SH-SY5Y (cell line): ENCODE data around the gene AXIN1.

ENCODE experiments used
- GATA2 ChIP-seq: IDR thresholded peaks from 2 replicates; pipeline ENCODE4 v1.6.1; 2011; ENCODE audit warnings: mild to moderate bottlenecking, low read depth, low read length
- GATA3 ChIP-seq: IDR thresholded peaks from 2 replicates; pipeline ENCODE4 v1.6.1; 2011; ENCODE audit warnings: low read depth, mild to moderate bottlenecking, low read length, moderate library complexity

AXIN1 gene

DNA sequence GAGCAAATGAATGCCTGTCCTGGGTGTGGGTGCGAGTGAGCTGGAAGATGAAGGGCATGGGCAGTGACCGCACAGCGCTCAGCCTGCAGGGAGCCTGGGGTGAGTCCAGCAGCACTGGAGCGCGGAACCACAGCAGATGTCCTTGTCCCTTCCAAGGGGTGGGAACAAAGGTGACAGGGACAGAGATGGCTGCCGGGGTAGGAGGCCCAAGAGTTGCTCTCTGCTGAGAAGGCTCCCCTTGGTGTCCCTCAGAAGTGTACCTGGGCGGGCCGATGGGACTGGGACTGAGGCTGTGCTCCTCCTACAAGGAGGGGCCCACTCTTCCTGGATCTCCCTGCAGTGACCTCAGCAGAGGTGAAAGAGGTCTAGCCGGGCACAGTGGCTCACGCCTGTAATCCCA is 36.8 kb upstream of the AXIN1 start:
- TF ChIP-seq GATA2, result no peak
- no peak for TF ChIP-seq GATA3

DNA sequence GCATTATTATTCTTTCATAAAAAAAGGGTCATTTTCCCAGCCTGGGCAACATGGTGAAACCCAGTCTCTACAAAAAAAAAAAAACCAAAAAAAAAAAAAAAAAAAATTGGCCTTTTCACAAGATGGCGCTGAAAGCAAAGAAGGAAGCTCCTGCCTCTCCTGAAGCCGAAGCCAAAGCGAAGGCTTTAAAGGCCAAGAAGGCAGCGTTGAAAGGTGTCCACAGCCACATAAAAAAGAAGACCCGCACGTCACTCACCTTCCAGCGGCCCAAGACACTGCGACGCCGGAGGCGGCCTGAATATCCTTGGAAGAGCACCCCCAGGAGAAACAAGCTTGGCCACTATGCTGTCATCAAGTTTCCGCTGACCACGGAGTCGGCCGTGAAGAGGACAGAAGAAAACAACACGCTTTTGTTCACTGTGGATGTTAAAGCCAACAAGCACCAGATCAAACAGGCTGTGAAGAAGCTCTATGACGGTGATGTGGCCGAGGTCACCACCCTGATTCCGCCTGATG is 34.2 kb upstream of the AXIN1 start:
- TF ChIP-seq GATA3 (no peak), GATA2 (no peak)

DNA sequence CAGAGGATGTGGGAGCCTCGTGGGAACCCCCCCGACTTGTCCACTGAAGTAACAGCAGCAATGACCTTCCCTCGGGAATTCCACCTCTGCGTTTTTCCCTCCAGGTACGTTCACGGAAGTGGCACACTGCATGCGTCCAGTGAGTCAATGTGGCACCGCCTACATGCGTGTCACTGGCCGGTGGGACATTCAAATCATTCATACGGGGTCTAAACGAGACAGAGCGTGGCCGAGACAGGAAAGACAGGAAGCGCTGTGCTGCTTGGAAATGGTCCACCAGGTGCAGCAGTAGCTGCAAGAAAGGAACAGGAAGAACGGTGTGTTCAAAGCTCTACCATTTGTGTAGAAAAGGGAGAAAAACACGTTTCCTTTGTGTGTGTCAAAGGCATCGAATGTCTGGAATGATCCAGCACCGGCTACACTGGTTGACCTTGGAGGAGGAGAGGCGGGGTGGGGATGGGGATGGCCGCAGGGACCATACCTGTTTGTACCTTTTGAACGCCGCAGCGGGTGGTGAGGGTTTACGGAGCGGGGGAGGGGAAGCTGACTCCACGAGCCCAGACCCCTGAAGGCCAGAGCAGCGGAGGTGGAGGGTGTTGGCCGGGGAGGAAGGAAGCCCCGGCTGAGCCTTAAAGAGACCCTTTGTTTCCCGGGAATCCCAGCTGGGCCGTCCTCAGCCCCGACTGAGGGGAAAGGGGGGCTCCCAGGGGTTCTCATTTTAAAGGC is 31.0 kb upstream of the AXIN1 start:
- no peak for TF ChIP-seq GATA3
- no peak for TF ChIP-seq GATA2

DNA sequence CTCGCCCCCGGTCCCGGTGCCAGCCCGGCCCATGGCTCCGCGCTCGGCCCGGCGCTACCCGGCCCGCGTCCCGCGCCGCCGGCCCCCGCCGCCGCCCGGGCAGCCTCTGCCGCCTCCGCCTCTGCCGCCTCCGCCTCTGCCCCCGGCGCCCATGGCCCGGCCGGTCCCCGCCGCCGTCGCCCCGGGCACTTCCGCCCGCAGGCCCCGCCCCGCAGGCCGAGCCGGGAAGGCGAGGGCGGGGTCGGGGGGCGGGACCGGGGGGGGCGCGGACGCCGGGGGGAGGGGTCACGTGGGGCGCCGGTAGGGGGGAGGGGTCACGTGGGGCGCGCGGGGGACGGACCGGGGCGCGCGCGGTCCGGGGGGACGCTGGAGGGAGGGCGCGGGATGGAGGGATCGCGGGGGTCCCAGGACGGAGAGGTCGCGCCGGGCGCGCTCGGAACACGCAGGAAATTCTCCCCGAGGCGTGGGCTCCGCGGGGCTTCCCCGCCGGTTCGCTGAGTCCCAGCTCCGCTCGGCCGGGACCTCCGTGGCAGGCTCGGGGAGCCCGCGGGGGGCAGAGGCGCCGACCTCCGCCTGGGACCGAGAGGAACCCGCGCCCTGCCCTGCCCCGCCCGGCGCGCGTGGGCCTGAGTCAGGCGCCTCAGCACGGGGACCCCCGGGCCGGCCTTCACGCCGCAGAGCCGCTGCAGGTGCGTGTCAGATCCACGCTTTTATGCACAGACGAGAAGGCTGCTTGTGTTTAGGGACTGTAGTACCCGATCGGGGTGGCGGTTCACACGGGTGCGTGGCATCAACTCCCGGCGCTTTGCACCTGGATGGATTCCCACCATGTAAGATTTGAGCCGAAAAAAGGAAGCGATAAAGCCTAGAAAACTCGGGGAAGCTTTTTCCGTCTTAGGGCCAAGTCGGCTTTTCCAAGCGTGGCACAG is 29.5 kb upstream of the AXIN1 start, which contains the start of gene PGAP6:
PGAP6 (minus strand) TSS at position 190 of the 929 bp plus-strand sequence; CDS start at position 33, 157 bp downstream.
- TF ChIP-seq GATA3, result no peak
- no peak for TF ChIP-seq GATA2

DNA sequence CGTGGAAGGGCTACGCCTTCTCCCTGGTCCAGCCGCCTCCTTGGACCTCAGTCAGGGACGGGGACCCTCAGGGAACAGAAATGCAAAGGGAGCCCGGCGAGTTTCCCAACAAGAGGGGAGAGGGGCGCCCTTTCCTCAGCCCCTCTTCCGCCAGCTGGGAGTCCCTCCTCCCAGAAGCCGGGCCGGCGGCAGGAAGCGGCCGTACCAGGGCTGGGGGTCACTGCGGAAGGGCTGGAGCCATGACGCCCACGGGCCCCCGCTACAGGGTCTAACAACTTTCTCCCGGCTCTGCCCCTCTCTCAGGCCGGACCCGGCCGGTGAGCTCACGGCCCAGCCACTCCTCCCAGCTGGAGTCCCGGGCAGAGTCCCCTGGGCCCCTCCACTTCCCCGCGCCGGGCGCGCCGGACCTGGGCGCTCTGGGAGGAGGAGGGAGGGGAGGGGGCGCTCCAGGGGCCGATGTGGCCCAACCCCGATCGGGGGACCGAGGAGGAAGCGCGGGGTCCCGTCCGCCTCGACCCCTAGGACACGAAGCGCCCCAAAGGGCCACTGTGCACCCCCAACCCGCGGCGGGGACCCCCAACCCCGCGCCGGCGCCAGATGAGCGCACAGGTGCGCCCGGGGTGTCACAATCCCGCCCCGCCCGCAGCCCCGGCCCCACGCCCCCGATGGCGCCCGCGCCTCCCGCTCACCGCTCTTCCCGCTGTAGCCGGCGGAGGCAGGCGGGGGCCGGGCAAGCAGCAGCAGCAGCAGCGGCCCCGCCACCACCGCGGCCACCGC is 28.7 kb upstream of the AXIN1 start:
- TF ChIP-seq GATA3 (no peak), GATA2 (no peak)

DNA sequence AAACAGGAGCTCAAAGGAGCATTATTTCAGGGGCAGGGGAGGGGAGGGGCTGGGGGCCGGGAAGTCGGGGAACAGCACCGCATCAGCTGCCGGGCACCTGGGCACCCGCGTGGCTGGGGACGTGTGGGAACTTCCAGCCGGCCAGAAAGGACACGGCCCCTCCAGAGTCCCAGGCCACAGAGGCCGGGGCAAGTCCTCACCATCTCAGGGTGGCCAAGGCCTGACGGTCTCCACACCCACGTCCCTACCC is 28.2 kb upstream of the AXIN1 start:
- TF ChIP-seq GATA3 (no peak), GATA2 (no peak)

DNA sequence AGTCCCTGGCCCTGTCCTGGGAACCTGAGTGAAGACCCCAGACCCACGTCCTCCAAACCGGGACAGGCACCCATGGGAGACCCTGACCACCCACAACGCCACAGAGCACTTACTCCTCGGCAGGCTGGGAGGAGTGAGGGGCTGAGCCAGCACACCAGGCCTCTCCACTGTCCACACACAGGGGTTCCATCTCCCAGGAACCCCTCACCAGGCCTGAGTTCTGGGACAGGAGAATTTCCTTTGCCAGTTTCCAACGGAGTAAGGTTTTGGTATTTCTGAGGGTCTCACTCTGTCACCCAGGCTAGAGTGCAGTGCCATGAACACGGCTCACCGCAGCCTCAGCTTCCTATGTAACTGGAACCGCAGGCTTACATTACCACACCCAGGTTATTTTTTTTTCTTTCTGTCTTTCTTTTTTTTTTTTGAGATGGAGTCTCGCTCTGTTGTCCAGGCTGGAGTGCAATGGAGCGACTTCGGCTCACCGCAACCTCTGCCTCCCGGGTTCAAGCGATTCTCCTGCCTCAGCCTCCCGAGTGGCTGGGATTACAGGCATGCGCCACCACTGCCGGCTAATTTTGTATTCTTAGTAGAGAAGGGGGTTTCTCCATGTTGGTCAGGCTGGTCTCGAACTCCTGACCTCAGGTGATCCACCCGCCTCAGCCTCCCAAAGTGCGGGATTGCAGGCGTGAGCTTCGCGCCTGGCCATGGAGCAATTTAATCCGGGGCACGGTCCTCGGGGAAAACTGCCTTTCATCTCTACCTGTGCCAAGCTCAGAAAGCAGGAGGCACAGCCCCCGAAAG is 27.6 kb upstream of the AXIN1 start:
- TF ChIP-seq GATA3, result no peak
- TF ChIP-seq GATA2, result no peak

DNA sequence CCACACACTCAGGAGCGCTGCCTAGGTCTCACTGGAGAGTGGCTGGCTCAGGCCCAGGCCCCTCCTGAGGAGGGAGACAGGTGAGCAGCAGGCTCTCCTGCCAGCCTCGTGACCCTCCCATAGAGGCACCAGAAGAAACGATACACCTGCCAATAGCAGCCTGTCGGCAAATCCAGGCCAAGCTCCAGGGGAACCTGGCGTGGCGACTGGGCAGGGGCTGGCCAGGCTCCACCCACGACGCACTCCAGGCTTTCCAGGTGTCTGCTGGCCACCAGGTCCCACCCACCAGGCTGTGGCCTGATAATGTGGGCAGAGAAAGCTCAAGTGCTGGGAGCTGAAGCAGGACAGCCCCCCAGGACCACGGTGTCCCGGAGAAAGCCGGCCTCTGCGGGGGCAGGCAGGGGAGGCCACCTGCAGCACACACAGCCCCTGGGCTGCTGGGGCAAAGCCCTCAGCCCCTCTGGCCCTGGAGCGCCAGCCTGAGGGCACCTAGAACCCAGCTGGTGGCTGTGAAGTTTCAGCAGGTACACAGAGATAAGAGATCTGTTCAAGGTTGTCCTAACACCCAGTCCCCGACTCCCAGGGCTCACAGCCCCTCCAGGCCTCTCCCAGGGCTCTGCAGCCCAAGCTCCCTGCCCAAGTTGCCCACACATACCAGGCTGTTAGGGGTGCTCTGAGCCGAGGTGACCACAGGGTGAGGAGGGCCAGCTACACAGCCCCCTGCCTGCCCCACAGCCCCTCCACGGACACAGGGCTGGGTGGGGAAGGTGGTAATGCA is 26.8 kb upstream of the AXIN1 start:
- no peak for TF ChIP-seq GATA3
- no peak for TF ChIP-seq GATA2

DNA sequence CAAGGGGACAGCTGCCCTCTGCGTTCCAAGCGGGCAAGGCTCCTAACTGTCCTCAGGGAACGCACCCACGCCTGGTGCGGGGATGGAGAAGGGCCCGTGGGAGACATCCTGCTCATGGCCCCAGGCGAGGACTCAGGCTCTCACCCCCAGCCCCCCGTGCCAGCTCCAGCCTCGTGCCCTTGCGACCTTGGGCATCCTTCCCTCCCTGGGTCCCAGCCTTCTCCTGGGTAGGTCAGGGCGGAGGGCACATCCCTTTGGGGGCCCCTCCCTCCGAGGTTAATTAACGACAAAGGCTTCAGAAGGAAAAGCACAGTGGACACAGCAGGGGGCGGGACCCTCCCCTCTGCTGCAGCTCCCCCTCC is 26.3 kb upstream of the AXIN1 start:
- TF ChIP-seq GATA2, result no peak
- TF ChIP-seq GATA3, result no peak

DNA sequence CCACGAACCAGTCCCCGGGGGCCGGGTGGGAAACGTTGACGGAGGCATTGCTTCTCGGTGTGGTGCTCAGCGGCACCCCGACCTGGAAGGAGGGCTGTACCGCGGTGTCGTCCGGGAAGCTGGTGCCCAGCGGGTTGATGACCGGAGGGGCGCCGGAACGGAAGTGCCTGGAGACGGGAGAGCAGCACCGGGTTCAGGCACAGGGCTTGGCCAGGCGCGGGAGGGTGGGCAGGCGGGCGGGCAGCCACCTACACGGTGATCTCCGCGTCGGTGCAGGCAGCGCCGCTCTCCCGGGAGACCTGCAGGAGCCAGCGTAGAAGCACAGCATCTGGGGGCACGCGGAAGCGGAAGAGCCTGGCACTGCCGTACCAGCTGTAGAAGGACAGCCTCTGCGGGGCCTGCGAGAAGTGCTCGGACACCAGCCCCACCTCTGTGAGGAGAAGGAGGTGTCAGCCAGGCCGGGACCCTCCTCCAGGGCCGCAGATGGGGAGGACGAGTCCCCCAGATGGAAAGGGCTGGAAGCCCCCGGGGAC is 25.0 kb upstream of the AXIN1 start:
- TF ChIP-seq GATA3, result no peak
- no peak for TF ChIP-seq GATA2

DNA sequence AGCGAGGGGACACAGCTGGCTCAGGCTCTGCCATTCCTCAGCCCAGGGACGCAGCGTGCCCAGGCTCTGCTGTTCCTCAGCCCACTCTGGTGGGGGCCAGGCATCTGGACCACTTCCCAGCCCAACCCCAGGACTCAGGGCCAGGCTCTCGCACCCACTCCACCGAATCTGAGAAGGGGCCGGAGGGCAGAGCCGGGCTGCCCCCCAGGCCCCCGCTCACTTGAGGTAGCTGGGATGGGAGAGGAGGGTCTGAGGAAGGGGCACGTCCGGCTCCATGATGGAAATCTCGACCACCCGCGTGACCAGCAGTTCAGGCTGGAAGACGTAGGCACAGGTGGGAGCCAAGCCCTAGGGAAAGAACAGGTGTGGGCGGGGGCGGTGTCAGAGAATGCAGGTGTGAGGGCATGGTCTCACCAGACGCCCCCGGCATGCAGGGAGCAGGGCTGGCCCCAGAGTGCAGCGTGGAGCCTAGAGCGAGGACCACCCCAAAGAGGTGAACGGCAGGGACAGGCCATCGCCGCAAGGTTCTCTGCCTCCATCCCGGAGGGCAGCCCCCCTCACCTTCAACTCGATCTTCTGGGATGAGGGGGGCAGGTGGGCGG is 24.4 kb upstream of the AXIN1 start:
- TF ChIP-seq GATA3, result no peak
- TF ChIP-seq GATA2, result no peak
